Memory B cell (primary cell): ENCODE measurements around the gene DNTTIP2.
"Not testable (repeated sequence)": the region's sequence is repeated elsewhere in the genome, so short reads cannot be mapped to it uniquely, and the experiment has no call there.

Experiments
- ATAC-seq: fragments of 150-1000 bp; cut with Tn5 transposase; 2 replicates; pipeline ENCODE4 v1.10.0; 2021; ENCODE audit warnings: low read depth, mild to moderate bottlenecking, moderate library complexity
- DNase-seq, 2 donors: peaks; one replicate each; pipeline ENCODE4 v3.0.0; 2022; ENCODE audit warnings: low spot score in 2 of 2
- H3K27ac Mint-ChIP-seq: one replicate; pipeline ENCODE4 v1.8.0; 2022; ENCODE audit warnings: mild to moderate bottlenecking, moderate library complexity, mixed read lengths
- H3K27me3 Mint-ChIP-seq: one replicate; pipeline ENCODE4 v1.8.0; 2022; ENCODE audit warnings: mixed read lengths
- H3K36me3 Mint-ChIP-seq: one replicate; pipeline ENCODE4 v1.8.0; 2022; ENCODE audit warnings: mild to moderate bottlenecking, mixed read lengths
- H3K4me1 Mint-ChIP-seq: one replicate; pipeline ENCODE4 v1.8.0; 2022; ENCODE audit warnings: mixed read lengths
- H3K4me3 Mint-ChIP-seq: one replicate; pipeline ENCODE4 v1.8.0; 2022; ENCODE audit warnings: mild to moderate bottlenecking, moderate library complexity, mixed read lengths
- H3K9me3 Mint-ChIP-seq: one replicate; pipeline ENCODE4 v1.8.0; 2022; ENCODE audit warnings: mixed read lengths

Gene DNTTIP2

DNA sequence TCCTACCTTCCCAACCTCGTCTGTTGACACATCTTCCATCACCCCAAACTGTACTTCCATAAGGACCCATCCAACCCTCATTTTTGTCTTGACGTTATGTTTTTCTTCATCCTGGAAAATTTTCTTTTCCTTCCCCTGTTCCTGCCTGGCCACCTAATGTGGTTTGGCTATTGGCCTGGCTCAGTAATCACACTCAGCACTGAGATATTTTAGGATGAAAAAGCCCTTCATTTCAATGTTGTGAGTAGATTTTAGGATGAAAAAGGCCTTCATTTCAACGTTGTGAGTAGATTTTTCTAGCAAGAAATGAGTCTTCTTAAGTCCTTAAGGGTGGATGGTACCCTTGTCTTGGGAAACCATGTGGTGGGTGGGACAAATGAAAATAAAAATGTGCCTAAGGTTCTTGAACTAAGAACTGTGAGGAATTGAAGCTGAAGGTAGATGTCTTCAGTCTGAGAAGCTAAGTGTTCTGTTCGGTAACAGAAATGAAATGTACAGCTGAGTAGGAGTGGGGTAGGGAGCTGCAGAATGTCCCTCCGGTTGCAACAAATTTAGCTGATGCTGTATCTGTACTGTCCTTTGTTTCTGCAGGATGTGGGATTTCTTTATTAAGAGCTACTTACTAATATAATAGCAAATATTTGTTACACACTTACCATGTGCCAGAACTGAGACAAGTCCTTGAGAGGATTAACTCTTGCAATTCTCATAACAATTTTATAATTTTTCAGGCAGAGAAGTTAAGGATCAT, 36.1 kb downstream of the DNTTIP2 start:
- H3K36me3 Mint-ChIP-seq = peaks cover 5% of the 10 kb centered on the region
- DNase-seq (no peak), ATAC-seq (no peak)
- peaks cover 18% of the 10 kb centered on the region for H3K4me1 Mint-ChIP-seq
- no peaks in the 10 kb centered on the region for H3K9me3 Mint-ChIP-seq
- no peaks in the 10 kb centered on the region for H3K27me3 Mint-ChIP-seq
- no peak overlapping the region for H3K4me3 Mint-ChIP-seq
- H3K27ac Mint-ChIP-seq = no peak overlapping the region

DNA sequence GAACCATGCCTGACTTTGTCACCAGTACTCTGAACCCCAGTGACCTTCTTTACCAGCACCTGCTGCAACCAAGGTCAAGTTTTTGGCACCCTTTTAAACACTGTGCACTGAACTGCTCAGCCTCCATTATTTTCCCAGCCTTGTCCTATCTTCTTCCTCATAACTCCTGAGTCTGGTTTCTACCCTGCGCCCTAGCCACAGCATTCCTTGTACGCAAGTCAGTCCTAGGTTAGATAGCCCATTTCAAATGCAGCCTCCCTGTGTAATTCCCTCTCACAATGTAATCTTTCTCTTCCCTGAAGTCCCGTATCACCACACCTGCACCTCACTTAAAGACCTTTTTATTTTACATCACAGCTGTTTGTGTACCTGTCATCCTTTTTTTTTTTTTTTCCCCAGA, 37.2 kb downstream of the DNTTIP2 start:
- Mint-ChIP-seq H3K27ac (no peak overlapping the region), H3K27me3 (no peaks in the 10 kb centered on the region), H3K9me3 (no peaks in the 10 kb centered on the region), H3K4me3 (no peak overlapping the region), H3K4me1 (peaks cover 12% of the 10 kb centered on the region), H3K36me3 (peaks cover 7% of the 10 kb centered on the region)
- DNase-seq (no peak), ATAC-seq (no peak)

DNA sequence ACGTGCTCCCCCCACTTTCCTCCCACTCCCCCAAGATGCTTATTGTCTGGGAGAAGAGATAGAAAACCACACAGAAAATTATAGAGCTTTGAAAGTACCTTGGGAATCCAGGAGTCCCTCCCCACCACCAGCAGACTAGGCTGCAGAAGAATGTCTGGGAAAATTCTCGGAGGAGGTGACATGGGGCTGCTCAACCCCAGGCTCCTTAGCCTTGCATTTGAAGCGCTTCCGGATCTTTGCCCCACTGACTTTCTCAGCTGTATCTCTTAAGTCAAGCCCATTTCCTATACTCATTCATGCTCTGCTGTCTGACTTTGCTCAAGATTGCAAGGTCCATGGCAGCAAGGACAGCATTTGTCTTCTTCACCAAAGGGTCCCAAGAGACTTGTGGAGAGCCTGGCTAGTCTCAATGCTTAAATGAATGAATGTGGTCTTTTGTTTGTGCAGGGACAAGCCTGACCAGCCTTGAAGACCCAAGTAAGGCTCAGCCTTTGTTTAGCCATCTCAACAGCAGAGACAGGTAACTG, 38.0 kb downstream of the DNTTIP2 start:
- Mint-ChIP-seq H3K27me3 (no peaks in the 10 kb centered on the region), H3K4me1 (peaks cover 12% of the 10 kb centered on the region), H3K4me3 (no peak overlapping the region), H3K9me3 (no peaks in the 10 kb centered on the region), H3K27ac (no peak overlapping the region), H3K36me3 (peaks cover 7% of the 10 kb centered on the region)
- DNase-seq (no peak), ATAC-seq (no peak)

DNA sequence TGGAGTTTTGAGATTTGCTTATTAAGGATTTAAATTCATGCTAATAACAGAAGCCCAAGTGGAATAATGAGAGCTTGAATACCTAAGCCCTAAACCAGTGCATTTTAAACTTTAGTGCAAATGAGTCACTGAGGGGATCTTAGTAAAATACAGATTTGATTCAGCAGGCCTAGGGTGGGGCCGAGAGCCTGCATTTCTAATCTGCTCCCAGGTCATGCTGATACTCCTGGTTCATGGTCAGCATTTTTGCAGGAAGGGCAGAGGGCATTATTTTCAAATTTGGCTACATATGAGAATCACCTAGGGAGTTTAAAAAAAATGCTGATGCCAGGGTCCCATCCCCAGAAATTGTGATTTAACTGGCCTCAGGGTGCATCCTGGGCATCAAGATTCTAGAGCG, 39.3 kb downstream of the DNTTIP2 start:
- H3K9me3 Mint-ChIP-seq = no peaks in the 10 kb centered on the region
- no peak for ATAC-seq

DNA sequence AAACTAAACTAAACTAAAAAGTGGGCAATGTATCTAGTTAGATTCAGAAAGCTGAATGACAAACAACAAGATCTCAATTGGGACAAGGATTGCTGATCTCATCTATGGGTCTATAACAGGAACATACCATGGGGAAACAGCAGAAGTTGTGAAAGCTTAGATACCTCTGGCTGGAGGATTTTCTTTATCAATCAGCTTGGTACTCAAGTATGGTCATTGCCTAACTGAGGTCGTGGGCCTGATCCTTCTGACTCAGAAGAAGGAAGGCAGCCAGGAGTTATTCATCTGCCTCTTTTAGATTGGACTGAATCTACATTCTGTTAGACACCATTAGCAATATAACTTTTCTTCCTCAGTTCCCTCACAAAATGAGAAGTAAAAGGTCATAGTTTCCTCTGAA, 39.7 kb downstream of the DNTTIP2 start:
- peaks cover 3% of the 10 kb centered on the region for H3K9me3 Mint-ChIP-seq
- no peaks in the 10 kb centered on the region for H3K27me3 Mint-ChIP-seq
- H3K4me3 Mint-ChIP-seq = no peak overlapping the region
- ATAC-seq = no peak
- H3K4me1 Mint-ChIP-seq = peaks cover 5% of the 10 kb centered on the region
- H3K27ac Mint-ChIP-seq = no peak overlapping the region
- DNase-seq = no peak
- H3K36me3 Mint-ChIP-seq = peaks cover 13% of the 10 kb centered on the region

More for the DNA sequence above, 39.3 kb downstream of the DNTTIP2 start:
- DNase-seq = no peak
- Mint-ChIP-seq H3K4me3 (no peak overlapping the region), H3K27ac (no peak overlapping the region), H3K36me3 (peaks cover 9% of the 10 kb centered on the region), H3K27me3 (no peaks in the 10 kb centered on the region), H3K4me1 (peaks cover 7% of the 10 kb centered on the region)

DNA sequence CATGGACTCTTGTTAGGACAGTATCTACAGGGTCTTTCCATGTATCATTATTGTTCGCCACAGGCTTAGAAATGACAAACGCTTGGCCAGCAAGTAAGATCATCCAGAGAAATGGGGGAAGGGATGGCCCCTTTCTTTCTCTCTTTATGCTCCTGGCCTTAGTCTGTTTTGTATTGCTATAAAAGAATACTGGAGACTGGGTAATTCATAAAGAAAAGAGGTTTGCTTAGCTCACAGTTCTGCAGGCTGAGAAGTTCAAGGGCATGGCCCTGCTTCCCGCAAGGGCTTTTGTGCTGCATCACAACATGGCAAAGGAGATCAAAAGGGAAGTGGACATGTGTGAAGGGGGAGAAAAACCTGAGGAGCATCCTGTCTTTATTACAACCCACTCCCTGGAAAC, 41.0 kb downstream of the DNTTIP2 start:
- ATAC-seq = no peak
- peaks cover 6% of the 10 kb centered on the region for H3K9me3 Mint-ChIP-seq
- peaks cover 17% of the 10 kb centered on the region for H3K36me3 Mint-ChIP-seq
- H3K4me1 Mint-ChIP-seq = peaks cover 4% of the 10 kb centered on the region
- H3K27ac Mint-ChIP-seq = no peak overlapping the region
- DNase-seq = no peak
- H3K4me3 Mint-ChIP-seq = no peak overlapping the region
- no peaks in the 10 kb centered on the region for H3K27me3 Mint-ChIP-seq

DNA sequence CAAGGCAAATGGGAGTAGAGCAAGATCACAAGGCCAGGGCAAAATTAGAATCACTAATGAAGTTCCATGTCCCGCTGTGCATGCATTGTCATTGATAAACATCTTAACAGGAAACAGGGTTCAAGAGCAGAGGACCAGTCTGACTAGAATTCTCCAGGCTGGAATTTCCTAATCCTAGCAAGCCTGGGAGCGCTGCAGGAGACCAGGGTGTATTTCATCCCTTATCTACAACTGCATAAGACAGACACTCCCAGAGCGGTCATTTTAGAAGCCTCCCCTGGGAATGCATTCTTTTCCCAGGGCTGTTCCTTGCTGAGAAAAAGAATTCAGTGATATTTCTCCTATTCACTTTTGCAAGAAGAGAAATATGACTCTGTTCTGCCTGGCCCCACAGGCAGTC, 45.7 kb downstream of the DNTTIP2 start:
- DNase-seq, H3K27ac Mint-ChIP-seq, H3K4me3 Mint-ChIP-seq, ATAC-seq, H3K4me1 Mint-ChIP-seq, H3K27me3 Mint-ChIP-seq: not testable (repeated sequence)
- peaks cover 19% of the 10 kb centered on the region for H3K36me3 Mint-ChIP-seq
- peaks cover 13% of the 10 kb centered on the region for H3K9me3 Mint-ChIP-seq

DNA sequence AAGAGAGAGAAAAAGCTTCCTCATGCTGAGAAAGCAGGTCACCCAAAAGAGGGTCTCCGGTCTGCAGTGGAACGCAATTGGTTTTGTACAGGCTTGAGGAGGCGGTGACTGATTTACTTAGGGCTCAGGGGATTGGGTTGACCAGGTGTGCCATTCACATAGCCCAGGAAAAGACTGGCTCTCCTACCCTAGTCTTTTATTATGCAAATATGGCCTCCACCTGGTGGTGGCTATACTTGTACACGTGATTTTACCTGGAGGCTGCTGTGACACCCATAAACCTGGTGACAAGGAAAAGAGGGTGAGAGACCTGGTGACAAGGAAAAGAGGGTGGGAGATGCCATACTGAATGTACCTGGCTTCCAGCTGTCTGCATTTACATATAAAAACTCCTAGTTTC, 49.9 kb downstream of the DNTTIP2 start:
- no peak overlapping the region for H3K27ac Mint-ChIP-seq
- ATAC-seq (no peak), DNase-seq (no peak)
- H3K4me3 Mint-ChIP-seq = no peak overlapping the region
- H3K9me3 Mint-ChIP-seq = peaks cover 8% of the 10 kb centered on the region
- no peaks in the 10 kb centered on the region for H3K4me1 Mint-ChIP-seq
- no peaks in the 10 kb centered on the region for H3K27me3 Mint-ChIP-seq
- peaks cover 9% of the 10 kb centered on the region for H3K36me3 Mint-ChIP-seq

DNA sequence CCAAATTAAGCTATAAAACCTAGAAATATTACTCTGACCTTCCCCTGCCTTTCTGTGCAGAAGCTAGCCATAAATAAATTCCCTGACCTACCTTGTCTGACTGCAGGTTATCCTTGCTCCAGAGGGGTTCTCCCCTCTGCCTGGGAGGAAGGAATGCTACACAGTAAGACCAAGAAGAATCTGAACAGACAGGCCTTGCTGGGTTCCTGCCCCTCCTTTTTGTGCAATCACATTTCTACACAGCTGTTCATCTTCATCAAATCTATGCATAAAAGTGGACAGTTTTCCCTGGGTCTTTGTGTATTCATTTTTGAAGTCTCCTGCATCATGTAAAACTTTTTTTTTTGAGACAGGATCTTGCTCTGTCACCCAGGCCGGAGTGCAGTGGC, 50.6 kb downstream of the DNTTIP2 start:
- Mint-ChIP-seq H3K4me1 (no peaks in the 10 kb centered on the region), H3K4me3 (no peak overlapping the region), H3K27me3 (no peaks in the 10 kb centered on the region), H3K9me3 (peaks cover 8% of the 10 kb centered on the region), H3K27ac (no peak overlapping the region), H3K36me3 (peaks cover 8% of the 10 kb centered on the region)
- ATAC-seq (no peak), DNase-seq (no peak)

DNA sequence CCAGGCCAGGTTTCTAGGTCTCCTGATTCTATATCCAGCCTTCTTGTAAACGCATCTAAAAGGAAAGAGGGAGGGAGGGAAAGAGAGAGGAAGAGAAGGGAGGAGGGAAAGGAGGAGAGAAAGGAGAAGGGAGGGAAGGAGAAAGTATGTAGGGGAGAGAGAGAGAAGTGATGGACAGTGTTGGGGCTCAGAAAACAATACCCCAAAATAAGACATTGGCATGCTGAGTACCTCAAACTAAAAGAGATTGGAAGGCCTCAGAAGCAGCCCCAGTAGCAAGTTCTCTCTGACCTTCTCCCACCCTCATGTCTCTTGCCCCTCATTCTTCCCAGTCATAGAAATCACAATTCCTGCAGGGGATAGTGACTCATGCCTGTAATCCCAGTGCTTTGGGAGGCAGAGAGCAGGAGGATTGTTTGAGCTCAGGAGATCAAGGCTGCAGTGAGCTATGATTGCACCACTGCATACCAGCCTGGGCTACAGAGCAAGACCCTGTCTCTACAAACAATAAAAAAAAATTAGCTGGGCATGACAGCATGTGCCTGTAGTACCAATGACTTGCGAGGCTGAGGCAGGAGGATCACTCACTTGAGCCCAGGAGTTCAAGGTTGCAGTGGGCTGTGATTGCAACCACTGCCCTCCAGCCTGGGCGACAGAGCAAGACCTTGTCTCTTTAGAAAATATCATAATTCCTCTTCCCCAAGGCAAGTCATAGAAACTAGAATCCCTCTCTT, 51.2 kb downstream of the DNTTIP2 start:
- Mint-ChIP-seq H3K36me3 (peaks cover 8% of the 10 kb centered on the region), H3K27ac (no peak overlapping the region), H3K9me3 (peaks cover 6% of the 10 kb centered on the region), H3K27me3 (no peaks in the 10 kb centered on the region), H3K4me1 (no peaks in the 10 kb centered on the region), H3K4me3 (no peak overlapping the region)
- no peak for ATAC-seq
- no peak for DNase-seq

DNA sequence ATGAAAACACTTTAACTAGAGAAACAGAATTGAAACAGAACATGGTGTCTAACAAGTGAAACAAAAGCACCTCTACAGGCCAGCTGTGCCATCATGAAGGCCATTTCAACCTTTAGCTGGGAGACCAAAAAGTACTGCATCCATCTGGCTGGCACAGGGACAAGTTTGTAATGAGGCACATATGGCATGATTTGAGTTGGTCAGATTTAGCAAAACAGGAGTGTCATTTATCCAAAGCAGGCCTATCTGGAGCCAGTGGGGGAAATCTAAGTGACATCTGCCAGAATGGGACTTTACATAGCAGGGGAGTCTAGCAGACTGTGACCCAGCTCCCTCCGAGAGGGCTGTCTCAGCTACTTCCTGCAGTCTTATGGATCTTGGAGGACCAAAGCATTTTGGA, 51.9 kb downstream of the DNTTIP2 start:
- Mint-ChIP-seq H3K4me1 (no peaks in the 10 kb centered on the region), H3K27me3 (no peaks in the 10 kb centered on the region), H3K4me3 (no peak overlapping the region), H3K36me3 (peaks cover 8% of the 10 kb centered on the region), H3K9me3 (peaks cover 4% of the 10 kb centered on the region), H3K27ac (no peak overlapping the region)
- no peak for ATAC-seq
- no peak for DNase-seq

DNA sequence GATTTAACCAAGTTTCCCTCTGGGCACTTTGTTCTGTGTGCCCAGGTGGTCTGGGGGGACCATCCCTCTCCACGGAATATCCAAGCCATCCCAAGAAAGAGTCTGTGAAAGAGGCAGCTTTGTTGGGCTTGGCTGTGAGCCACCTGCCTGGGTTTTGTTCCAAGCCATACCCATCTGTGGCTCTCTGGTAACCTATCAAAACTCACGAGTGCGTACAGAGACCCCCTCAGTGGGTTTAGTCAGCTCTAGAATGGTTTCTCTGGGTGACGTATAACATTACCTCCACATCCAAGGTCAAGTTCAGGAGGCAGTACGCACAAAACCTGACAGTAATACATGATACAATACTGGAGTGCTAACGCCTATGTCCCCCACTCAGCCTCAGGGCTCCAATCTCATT, 54.2 kb downstream of the DNTTIP2 start:
- no peaks in the 10 kb centered on the region for H3K27me3 Mint-ChIP-seq
- H3K36me3 Mint-ChIP-seq = peaks cover 1% of the 10 kb centered on the region
- ATAC-seq (no peak), DNase-seq (no peak)
- H3K4me3 Mint-ChIP-seq = no peak overlapping the region
- H3K27ac Mint-ChIP-seq = no peak overlapping the region
- H3K4me1 Mint-ChIP-seq = no peaks in the 10 kb centered on the region
- no peaks in the 10 kb centered on the region for H3K9me3 Mint-ChIP-seq

DNA sequence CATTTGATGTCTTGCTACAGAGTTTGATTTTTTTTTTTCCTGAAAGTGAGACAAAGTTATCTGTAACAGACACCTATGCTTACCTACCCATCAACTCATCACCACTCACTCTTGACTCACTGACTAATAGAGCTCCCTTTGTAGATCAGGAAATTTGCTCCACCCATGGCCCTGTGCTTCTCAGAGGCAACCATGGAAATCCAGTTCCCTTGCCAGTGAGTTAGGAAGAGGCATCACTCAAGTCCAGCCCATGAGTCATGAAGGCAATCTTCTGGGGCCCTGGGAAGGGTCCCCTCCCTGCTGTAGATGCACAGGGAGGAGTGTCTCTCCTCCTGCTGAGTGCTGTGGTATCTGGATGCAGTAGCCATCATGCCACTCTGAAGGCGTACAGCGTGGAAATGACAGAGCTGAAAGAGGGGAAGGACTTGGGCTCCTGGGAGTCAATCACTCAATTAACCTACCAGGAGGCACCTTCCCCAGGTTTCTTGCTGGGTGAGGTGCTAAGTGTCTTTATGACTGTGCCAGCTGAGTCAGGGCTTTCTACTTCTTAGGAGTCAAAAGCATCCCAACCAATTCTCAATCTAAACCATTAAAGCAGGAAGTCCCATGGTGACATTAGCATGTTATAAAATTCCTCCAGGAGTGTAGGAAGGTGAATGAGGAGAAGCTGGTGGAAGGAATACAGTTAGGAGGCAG, 56.1 kb downstream of the DNTTIP2 start:
- H3K27me3 Mint-ChIP-seq = no peaks in the 10 kb centered on the region
- ATAC-seq (no peak), DNase-seq (no peak)
- no peaks in the 10 kb centered on the region for H3K9me3 Mint-ChIP-seq
- H3K4me1 Mint-ChIP-seq = peaks cover 8% of the 10 kb centered on the region
- H3K36me3 Mint-ChIP-seq = peaks cover 1% of the 10 kb centered on the region
- no peak overlapping the region for H3K4me3 Mint-ChIP-seq
- no peak overlapping the region for H3K27ac Mint-ChIP-seq

DNA sequence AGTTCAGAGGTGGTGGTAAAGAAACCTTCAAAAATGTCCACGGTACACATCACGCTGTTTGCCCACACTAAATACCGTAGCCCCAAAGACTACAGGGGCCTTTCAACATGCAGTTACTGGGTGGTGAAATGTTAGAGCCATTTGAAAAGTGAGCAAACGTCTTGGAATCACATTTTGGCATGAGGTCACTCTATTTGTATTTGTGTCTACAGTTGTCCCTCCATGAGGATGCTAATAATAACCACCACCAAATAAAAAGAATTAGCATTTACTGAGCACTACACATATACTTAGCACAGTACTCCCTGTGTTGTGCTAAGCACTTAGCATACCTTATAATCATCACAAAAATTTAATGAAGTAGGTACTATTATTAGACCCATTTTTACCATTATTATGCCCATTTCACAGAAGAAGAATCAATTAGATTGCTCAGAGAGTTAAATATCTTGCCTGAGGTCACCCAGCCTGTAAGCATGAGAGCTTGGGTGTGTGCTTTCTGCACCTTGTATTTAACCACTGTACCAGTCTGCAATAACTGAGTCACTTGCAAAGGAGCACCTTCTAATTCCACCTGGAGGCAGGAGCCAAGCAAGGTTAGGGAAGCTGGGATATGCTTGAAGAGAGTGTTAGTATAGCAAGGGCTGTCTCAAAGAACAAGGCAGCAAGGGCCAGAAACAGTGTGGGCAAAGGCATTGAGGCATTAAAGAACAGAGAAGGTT, 57.4 kb downstream of the DNTTIP2 start:
- ATAC-seq (no peak), DNase-seq (no peak)

More for the DNA sequence above, 57.4 kb downstream of the DNTTIP2 start:
- Mint-ChIP-seq H3K27me3 (no peaks in the 10 kb centered on the region), H3K4me3 (no peak overlapping the region), H3K36me3 (no peaks in the 10 kb centered on the region), H3K9me3 (no peaks in the 10 kb centered on the region), H3K4me1 (peaks cover 18% of the 10 kb centered on the region), H3K27ac (no peak overlapping the region)
